Left hindlimb (tissue), 1 donor: ENCODE results near the gene NMUR1.
A peak's percentile ranks its signal among the peaks of the same experiment; 100 is the strongest.
"Not testable (repeated sequence)": the region's sequence is repeated elsewhere in the genome, so short reads cannot be mapped to it uniquely, and the experiment has no call there.

Experiments used
- DNase-seq: peaks from one replicate; pipeline ENCODE4 v3.0.0-alpha.2; 2018

Gene NMUR1, protein sequence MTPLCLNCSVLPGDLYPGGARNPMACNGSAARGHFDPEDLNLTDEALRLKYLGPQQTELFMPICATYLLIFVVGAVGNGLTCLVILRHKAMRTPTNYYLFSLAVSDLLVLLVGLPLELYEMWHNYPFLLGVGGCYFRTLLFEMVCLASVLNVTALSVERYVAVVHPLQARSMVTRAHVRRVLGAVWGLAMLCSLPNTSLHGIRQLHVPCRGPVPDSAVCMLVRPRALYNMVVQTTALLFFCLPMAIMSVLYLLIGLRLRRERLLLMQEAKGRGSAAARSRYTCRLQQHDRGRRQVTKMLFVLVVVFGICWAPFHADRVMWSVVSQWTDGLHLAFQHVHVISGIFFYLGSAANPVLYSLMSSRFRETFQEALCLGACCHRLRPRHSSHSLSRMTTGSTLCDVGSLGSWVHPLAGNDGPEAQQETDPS

DNA sequence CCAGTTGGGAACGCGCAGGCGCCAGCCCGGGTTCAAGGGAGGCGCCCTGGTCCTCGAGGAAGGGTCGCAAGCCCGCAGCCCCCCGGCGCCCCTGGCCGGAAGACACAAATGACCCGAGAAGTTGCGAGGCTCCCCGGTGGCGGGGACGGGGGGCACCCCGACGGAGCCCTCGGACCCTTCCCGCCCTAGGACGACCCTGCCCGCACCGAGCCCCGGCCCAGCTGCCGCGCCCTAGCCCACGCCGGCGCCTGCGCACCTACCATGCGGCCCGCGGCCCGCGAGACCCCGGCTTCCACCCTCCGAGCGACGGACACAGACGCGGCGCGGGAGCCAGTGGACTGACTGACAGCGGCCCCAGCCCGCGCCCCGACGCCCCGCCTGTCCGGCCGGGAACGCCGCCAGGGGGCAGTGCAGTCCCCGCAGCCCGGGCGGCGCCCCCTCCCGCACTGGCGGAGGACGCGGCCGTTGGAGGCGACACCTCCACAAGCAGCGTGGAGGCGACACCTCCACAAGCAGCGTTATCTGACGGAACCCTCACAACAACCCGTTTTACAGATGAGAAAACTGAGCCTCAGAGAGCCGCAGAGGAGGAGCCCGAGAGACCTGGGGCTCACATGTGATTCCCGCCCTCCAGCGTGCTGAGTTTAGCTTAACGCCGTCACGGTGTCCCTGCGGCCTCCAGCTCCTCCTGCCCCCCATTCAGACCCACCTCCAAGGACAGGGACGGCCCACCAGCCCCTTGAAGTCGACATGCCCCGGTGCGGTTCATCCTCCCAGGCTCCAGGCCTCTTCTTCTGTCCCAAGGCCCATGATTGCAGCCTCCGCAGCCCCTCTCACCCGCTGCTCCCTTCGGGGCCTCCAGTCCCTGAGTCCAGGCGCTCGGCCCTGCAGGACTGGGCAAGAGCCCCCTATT is at the start of gene NMUR1:
TSS of gene NMUR1 (minus strand) at position 347 of the 913 bp plus-strand sequence. CDS start at position 263, 84 bp downstream.
- DNase-seq: no peak

DNA sequence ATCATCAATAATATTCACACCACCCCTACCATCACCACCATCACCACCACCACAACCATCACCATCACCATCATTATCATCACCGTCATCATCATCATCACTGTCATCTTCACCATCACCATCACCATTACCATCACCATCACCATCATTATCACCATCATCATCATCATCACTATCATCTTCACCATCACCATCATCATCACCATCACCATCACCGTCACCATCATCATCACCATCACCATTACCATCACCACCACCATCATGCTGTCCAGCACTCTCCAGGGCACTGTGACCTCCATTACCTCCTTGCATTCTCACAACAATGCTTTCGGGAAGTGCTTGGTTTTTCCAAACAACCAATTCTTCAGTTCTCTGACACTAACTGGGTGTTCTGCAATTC is 49.3 kb upstream of the NMUR1 start:
- DNase-seq: no peak

DNA sequence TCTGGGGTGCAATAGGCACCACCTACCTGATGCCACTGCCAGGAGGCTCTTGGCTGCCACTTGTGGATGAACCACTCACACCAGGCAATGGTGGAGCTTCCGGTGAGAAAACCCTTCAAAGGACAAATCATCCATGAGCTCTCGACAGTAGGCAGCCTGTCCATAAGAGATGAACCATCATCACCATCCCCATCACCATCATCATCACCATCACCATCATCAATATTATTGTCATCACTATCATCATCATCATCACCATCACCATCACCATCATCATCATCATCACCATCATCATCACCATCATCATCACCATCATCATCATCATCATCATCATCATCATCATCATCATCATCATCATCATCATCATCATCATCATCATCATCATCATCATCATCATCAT is 48.4 kb upstream of the NMUR1 start:
- not testable (repeated sequence) for DNase-seq

DNA sequence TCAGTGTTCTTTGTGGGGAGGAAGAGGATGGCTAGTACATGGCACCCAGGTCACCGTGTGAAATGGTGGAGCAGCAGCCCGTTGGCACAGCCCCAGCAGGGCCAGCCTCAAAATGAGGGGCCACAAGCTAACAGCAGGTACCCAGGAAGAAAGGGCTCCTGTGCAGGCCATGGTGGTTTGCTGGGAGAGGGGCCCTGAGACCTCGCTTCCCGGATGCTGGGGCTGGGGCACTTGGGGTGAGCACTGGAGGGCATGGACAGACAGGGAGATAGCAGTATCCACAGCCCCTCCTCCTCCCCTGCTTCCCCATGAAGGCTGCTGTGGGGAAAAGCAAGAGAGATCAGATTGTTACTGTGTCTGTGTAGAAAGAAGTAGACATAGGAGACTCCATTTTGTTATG is 46.2 kb upstream of the NMUR1 start:
- DNase-seq: no peak

DNA sequence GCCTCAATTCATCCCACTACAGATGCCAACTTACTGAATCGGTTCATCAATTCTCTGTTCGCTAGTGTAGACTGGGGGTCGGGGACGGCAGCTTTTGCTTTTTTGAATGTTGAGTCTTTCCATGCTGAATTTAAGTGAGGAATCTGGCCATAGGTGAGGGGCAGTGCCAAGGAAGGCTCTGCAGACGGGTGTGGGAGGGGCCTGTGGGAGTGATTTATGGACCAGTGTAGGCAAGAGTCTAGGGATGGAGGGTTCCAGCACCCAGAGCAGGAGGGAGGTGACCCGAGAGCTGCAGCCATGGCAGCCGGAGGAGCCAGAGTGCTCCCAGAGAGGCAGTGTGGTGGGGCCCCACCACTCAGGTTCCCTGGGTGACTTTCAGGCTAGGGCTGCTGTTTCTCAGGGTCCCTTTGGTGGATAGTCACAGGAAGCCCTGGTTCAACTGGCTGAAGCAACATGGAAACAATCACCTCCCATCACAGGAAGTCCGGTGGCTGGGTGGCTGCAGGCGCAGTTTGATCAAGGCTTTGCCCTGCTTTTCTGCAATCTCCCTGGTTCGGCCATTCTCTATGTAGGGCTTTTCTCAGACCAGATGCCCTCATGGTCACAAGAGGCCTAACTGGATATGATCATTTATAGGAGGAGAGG is 45.5 kb upstream of the NMUR1 start:
- DNase-seq: no peak

DNA sequence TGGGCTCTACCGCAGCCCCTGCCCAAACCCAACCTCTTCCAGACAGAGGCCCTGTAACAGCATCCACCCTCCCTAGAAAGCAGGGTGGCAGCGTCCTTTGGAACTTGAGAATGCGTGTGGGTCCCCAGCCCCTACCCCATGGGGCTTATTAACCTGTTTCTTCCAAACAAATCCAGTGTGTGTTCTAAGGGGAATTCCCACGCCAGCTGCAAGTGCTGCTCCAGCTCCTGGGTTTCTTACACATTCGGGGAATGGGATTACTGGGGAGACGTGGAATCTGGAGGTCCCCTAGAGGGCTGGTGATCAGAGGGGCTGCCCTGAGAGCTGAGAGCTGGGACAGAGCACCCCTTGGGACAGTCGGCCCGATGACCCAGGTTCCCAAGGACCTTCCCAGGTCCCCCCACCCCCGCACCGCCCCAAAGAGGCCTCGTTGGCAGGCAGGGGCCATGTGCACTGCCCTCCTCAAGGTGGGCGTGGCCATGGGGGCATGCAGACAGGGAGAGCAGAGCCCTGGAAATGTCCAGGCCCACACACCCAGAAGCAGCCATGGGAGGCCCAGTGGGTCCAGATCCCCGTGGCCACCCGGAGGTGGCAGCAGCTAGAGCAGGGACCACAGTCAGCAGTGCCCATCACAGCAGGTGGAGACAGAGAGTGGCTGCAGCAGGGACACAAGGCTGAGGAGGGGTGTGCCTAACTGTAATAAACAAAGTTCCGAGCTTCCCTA is 43.6 kb upstream of the NMUR1 start:
- no peak for DNase-seq

DNA sequence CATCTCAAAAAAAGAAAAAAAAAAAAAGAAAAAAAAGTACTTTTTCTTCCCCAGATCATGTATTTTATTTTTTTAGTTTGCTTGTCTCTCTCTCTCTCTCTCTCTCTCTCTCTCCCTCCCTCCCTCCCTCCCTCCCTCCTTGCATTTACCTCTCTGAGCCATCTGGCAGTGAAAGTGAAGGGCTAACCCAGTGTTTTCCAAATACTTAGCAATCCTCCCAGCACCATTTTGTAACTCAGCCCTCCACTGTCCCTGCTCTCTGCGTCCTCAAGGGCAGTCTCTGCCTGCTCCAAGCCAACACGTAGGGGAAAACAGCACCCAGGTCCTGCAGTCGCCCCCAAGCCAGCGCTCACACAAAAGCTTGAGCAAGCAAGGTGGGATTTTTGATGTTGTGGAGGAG is 42.9 kb upstream of the NMUR1 start:
- DNase-seq: no peak

DNA sequence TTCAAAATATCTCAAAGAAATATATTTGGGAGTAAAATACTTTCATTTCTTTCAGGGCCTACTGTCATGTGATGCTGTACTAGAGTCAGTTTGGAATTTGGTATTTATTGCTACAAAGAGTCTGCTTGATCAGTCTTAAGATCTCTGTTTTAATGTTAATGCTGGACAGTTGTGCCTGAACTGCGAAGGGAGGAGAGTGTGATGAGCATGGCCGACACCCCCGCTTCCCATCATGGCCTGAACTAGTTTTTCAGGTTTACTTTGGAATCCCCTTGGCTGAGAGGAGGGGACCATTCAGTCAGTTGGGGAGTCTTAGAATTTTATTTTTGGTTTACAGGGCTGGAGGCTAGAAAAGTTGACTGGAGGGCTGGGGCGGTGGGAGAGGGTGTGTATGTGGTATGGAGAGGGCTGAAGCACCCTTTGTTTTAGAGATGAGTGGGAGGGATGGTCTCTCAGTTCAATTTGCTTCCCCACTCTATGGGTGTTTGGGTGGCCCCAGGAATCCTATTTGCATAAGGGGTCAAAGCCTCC is 41.5 kb upstream of the NMUR1 start:
- no peak for DNase-seq

DNA sequence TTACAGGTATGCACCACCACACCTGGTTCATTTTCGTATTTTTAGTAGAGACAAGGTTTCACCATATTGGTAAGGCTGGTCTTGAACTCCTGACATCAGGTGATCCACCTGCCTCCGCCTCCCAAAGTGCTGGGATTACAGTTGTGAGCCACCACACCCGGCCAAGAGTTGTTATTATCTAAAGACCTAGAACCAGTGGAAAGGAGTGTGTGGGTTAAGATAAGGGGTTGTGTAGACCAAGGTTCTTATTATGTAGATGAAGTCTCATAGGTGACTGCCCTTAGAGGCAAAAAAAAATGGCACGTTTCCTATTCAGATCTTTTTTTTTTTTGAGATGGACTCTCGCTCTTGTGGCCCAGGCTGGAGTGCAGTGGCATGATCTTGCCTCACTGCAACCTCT is 40.7 kb upstream of the NMUR1 start:
- DNase-seq: not testable (repeated sequence)

DNA sequence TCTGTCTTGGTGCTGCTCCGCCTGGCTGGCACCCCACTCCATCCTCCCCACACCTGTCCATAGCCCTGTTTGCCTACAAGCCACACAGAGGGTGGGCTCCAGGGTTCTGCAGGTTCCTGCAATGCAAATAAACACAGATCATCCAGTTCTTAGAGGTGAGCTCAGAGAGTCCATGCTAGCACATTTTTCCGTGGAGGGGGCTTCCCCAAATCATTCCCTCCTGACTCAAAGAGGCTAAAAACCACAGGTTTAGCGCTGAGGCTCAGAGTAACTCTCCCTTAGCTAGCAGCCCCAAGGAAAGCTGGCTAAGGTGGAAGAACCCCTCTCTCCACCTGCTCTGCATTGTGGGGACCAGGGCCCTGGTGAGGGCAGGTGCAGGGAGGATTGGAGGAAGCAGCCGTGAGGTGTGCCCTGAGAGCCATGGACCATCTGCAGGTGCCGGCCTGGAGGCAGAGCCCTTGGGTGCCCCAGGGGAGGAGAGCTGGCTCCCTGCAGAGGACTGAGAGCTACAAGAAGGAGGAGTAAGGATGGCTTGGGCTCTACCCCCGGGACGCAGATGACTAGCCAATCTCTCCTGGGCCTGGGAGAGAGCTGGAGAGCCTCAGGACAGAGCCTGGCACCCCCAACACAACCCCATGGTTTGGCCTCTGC is 38.7 kb upstream of the NMUR1 start:
- DNase-seq: no peak

DNA sequence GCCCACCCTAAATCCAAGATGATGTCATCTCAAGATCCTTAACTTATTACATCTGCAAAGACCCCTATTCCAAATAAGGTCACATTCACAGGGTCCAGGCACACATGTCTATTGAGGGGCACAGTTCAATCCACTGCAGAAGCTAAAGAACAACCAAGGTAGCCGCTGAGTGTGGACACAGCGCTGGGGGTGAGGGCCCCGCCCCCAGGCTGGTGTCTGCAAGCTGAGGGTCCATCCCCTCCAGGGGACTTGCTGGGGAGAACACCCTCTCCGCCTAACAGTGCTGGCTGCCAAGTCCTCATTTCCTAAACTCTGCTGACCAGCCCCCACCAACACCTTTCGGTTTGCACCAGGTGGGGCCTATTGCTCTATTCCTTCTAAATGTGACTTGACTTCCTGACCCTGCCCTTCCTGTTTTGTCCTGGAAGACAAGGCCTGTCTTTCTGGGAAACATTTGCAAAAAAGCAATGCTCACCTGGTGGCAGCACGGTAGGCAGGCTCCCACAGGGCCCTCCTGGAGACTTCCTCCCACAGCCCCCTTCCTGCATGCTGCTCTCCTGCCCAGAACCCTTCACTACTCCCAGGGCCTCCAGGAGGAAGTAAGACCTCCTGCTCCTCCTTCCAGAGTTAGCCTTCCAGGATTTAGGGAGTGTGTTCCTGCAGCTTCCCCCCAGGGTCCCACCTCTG is 38.0 kb upstream of the NMUR1 start:
- no peak for DNase-seq

DNA sequence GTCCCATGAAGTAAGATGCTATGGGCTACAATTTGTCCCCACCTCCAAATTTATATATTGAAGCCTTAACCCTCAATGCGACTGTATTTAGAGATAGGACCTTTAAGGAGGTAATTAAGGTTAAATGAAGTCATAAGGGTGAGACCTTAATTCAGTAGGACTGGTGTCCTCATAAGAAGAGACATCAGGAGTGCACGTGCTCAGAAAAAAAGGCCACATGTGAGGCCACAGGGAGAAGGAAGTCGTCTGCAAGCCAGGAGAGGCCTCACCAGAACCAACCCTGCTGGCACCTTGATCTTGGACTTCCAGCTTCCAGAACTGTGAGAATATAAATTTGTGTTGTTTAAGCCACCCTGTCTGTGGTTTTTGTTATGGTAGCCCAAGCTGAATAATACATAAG is 36.9 kb upstream of the NMUR1 start:
- no peak for DNase-seq

DNA sequence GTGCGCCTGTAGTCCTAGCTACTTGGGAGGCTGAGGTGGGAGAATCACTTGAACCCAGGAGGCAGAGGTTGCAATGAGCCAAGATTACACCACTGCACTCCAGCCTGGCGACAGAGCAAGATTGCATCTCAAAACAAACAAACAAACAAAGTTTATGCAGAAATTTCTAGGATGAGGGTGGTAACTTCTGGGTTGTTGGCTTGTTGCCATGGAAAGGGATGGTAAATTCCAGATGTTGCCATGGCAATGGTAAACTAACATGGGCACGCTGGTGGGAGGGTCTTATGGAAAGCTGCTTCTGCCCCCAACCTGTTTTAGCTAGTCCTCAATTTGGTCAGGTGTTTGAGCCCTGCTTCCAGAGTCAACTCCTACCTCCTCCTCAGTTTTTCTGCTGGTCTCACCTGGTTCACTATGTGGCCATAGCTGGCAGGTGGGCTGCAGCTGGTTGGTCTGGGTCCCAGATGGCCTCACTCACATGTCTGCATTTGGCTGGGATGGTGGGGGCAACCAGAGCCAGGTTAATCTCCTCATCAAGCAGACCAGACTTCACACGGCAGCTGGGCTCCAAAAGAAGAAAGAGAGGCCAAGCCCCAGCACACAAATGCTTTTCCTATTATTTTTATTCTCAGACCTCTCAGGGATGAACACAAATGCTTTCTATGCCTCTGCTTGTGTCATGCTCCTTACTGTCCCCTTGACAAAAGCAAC is 35.8 kb upstream of the NMUR1 start:
- DNase-seq: no peak

DNA sequence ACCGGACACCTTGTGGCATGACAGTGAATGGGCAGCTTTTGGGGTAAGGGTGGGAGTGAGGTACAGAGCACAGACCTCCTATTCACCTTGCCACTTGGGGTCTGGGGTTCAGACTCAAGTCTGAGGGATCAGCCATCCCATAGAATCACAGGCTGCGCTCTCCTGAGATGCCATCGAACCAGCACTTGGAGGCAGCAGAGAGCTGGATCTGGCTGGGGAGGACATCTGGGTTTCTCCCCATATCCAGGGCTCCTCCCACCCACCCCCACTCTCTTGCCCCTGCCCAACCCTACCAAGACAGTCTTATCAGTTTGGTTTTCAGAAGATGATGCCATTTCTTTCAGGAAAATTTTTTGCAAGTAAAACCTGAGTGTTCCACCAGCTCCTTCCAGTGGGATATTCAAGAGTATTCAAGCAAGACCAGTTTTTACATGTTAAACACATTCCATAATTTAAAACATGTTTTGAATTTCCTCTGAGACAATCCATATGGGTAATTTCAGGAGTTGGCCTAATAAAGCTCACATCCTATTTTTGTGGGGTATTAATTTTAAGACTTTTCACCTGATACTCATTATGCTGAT is 33.2 kb upstream of the NMUR1 start:
- peak; percentile 64 for DNase-seq

DNA sequence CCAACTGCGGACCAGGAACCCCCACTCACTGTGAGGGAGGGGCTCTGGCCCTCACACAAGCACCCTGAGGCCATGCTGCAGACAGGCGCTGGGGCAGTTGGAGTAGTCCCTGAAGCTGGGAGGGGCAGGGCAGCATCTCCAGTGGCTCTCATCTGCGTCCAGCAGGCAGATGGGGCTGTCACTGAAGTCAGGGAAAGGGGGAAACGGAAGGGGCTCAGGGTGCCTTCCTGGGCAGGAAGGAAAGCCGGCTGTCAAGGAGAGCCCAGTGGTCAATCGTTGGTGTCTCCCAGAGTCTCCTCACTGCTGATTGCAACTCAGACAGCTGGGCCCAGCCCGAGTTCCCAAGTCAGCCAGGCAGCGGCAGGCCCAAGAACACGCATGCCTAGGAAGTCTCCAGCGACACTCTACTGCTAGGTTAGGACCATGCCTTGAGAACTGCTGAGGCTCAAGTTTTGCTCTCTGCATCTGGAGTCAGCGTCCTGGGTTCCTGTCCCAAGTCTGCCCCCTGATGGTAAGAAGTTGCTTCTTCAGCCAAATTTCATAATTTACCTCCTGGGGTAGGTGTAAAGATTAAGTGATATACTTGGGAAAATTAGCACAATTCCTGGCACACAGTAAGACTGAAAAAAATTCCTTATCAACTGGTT is 27.4 kb upstream of the NMUR1 start:
- peak; percentile 66 for DNase-seq

DNA sequence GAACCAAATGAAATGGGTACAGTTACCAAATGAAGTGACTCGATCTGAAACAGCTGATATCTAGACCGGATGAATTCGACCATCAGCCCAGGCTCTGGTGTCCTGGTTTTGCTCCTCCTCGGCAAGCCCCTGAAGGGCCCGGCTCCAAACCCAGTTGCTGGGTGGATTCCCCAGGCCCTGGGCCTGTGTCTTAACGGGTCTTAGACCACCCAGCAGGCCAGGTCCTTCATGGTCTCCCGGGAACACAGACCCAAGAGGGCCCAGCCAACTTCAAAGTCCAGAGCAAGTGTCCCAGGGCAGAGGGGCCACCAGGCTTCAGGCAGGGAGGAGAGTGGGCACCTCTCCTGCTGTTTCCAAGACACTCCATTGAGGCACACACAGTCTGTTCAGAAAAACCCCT is 26.7 kb upstream of the NMUR1 start:
- DNase-seq: no peak

DNA sequence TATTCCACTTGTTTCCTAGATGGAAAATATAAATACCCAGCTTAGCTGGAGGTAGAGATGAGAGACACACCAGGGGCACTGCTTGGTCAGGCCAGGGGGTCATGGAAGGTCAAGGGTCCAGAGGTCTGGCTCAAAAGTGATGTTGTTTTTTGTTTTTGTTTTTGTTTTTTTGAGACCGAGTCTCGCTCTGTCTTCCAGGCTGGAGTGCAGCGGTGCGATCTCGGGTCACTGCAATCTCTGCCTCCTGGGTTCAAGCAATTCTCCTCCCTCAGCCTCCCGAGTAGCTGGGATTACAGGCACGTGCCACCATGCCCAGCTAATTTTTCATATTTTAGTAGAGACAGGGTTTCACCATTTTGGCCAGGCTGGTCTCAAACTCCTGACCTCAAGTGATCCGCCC is 26.3 kb upstream of the NMUR1 start:
- not testable (repeated sequence) for DNase-seq

DNA sequence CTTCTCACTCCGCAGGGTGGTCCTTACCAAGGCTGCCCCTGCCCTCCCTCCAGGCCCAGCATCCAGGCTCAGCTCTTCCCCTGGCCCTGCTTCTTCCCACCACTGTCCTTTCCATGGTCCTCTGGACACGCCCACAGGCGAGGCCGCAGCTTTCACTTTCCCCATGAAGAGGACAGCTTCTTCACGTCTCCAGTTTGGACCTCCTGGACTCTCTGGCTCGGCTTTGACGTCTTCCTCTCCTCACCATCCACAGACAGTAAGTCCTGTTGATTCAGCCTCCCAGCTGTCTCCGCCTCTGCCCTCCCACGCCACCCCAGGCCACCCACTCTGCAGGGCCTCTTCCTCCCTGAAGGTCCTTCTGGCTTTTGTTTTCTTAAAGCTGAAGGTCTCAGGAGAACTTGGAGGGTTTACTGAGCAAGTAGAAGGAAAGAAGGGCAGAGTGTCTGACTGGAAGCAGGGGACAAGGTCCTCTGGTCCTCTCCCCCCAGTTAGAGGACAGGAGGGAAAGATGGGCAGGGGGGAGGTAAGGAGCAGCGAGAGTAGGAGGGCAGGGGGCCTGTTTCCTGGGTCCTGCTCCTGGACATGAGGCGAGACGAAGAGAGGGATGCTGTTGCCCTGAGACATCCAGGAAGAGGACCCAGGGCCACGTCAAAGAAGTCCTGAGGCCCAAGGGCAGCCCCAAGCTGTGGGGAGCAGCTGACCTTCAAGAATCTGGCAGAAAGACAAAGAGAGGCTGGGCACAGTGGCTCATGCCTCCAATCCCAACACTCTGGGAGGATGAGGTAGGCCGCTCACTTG is 24.7 kb upstream of the NMUR1 start:
- DNase-seq: peak; percentile 57

DNA sequence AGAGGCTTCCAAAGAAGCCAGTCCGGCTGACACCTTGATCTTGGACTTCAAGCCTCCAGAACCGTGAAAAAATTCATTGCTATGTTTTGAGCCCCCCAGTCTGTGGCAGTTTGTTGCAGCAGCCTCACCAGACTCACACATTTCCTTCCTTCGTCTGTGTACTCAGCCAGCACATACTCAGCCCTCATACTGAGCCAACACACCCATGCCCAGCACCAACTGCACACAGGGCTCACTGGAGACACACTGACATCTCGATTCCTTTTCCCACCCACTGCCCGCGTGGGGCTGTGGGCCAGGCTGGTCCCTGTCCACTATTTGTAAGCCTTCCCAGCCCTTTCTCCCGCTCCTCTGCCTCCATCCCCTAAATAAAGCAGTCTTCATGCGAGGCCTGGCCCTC is 24.1 kb upstream of the NMUR1 start:
- no peak for DNase-seq
